Subcutaneous adipose tissue (tissue), 4 donors: ENCODE data around the gene FOXA2. TPM values are rescaled to one million over a fixed set of nuclear protein-coding genes. Genes with fewer than 3 reads are reported as not detected.

Source experiments
- CTCF ChIP-seq: fragments of 450-650 bp; IDR thresholded peaks from one replicate; pipeline ENCODE4 v1.5.1; 2016; ENCODE audit warnings: low read depth, mild to moderate bottlenecking, control low read depth, antibody characterized with exemption, moderate library complexity
- total RNA-seq, 4 donors: library from RNA; depleted of rRNA; stranded (reverse); fragments of >200 nt; gene quantifications; one replicate each; pipeline ENCODE4 v1.1.0, GENCODE V29; 2016

FOXA2 gene
- total RNA-seq, 4 donors from 2014 or later, result not detected

- no peak for TF ChIP-seq CTCF
Observed at GRCh38 chr20:22567944-22568871, 16.2 kb downstream of the FOXA2 start.

DNA sequence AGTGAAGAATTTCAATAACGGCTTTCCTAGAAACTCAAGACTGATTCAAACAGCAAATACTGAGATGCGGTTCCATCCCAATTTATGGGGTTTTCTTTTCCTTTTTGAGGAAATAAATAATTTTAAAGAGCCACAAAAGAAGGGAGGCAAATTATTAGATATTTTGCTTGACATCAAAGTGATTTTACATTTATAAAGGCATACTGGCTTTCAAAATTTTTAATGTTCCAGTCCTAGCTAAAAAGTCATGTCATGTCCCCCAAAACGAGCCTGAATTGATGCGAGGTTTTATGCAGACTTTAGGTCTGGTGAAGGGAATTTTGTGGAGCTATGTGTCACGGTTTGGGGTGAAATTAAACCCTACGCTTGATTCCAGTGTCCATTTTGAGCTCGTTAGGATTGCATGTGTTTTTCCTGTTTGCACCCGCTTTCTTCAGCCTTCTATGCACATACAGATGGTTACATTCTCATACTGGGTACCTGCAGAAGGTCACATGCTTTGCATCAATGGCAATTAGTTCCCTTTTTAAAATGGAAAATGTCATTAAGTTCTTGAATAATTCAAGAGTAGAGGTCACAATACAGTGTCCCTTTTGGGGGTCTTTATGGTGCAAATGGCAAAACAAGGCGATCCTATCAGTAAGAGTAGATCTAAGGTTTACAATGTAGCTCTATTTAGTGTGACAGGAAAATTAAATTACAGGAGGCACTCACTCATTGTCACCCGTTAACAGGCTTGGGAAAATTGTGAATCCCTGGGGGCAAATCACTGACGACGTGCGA lies 17.3 kb downstream of the FOXA2 start:
- no peak for TF ChIP-seq CTCF

GRCh38 chr20:22563062-22563965 lies 21.1 kb downstream of the FOXA2 start:
- no peak for TF ChIP-seq CTCF

DNA sequence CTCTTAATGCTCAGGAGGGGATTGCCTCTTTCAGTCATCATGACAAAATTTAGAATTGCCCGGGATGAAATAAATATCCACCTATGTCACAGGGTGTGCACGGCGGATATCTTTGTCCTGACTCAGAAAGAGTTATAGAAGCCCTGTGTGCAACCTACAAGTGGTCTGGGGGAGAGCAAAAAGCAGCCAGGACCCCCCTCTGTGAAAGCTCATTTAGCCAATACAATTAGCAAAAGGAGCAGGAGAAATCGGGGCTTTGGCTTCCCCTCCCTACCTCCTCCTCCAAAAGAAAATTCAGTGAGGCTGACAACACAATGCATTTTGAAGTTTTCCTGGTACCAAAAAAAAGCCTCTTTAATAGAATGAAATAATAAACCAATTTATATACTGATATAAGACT lies 21.8 kb downstream of the FOXA2 start:
- TF ChIP-seq CTCF, result no peak

DNA sequence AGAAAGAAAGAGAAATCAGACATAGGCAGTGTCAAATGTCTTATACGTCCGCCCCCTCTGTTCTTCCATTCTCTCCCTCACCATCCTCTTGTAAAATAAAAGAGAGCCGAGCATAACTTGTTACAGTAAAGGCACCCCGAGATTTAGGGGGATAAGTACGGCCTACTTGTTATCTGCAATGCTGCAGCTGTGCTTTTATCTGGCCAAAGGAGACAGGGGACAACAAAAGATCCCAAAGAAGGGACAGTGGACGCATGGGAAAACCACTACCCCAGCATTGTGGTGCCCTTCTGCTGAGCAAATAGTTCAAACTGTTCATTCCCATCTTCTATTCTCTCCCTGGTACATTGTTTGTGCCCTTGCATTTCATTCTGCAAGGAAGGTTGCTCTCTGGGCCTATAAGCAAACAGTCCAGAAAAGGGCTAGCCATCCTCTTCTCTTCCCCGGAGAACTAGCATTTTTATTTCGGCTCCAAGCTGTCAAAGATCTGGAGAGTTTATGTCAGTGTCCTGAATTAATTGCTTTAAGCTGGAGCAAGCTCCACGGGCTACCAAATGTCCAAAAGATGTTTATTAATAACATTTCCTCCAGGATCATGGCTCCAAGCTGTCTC lies 22.3 kb downstream of the FOXA2 start:
- no peak for TF ChIP-seq CTCF

DNA sequence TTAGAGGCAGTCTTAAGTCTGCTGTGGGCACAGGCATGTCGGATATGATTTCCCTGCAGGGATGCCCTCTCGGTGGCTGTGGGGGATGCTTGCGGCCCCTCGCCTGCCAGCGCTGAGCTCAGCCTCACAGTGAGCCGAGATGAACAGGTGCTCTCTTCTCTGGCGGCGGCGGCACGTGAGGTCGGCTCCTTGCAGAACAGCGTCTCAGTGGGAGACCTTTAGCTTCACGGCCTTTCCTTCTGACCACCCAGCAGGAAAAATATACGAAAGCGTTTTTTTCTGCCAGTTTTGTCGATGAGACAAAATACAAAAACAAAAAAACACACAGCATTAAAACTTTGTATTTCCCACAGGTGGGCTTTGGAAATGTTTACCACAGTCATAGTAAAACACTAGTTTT lies 23.6 kb downstream of the FOXA2 start:
- TF ChIP-seq CTCF, result no peak
